GM21526 (cell line): ENCODE data around the gene RXRB.
"Not testable (repeated sequence)": the region's sequence is repeated elsewhere in the genome, so short reads cannot be mapped to it uniquely, and the experiment has no call there.

ENCODE experiments used
- ATAC-seq: cut with Tn5 transposase; IDR thresholded peaks from one replicate; pipeline ENCODE4 v1.9.1; 2021; ENCODE audit warnings: moderate library complexity; ENCODE audit not compliant: unreplicated experiment, low FRiP score

The RXRB gene

GRCh38 chr6:33164665-33165373, 35.6 kb downstream of the RXRB start:
- ATAC-seq: no peak

GRCh38 chr6:33164176-33164575, 36.3 kb downstream of the RXRB start:
- no peak for ATAC-seq

- no peak for ATAC-seq
Measured at GRCh38 chr6:33163540-33163939, 36.9 kb downstream of the RXRB start.

GRCh38 chr6:33161354-33162331, 38.8 kb downstream of the RXRB start:
- ATAC-seq: no peak

- no peak for ATAC-seq
Measured at GRCh38 chr6:33160728-33161344, 39.6 kb downstream of the RXRB start.

GRCh38 chr6:33160096-33160495, 40.4 kb downstream of the RXRB start:
- ATAC-seq: no peak

GRCh38 chr6:33156964-33157363, 43.5 kb downstream of the RXRB start:
- no peak for ATAC-seq

- no peak for ATAC-seq
Measured at GRCh38 chr6:33156561-33156960, 43.9 kb downstream of the RXRB start.

GRCh38 chr6:33154349-33154748, 46.1 kb downstream of the RXRB start:
- no peak for ATAC-seq

- no peak for ATAC-seq
Measured at GRCh38 chr6:33151050-33151449, 49.4 kb downstream of the RXRB start.

GRCh38 chr6:33150560-33150959, 49.9 kb downstream of the RXRB start:
- ATAC-seq: not testable (repeated sequence)

- no peak for ATAC-seq
Measured at GRCh38 chr6:33147807-33148666, 52.4 kb downstream of the RXRB start.

- no peak for ATAC-seq
Measured at GRCh38 chr6:33144373-33144772, 56.1 kb downstream of the RXRB start.
